ENCODE measurements around the gene HSD17B10.
"Not testable (repeated sequence)": the region's sequence is repeated elsewhere in the genome, so short reads cannot be mapped to it uniquely, and the experiment has no call there.

HSD17B10 gene

DNA sequence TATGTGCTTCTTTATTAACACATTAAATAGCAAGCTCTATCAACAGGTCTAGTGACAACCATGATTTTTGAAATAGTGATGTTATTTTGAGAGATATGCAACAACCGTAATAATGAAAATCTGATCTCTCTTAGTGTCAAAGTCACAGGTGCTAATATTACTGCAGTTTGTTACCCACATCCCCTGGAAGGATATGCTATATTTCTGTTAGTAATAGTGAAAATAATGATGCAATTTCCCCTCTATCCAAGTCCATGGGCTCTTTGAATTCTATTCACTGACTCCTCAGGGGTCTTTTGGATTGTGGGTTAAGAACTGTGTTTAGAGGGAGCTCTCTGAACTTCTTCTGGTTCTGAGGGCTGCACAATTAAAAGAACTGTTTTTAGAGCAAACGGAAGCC lies 3.0 kb upstream of the HSD17B10 start:
- DNase-seq (ENCODE audit: low read depth, low spot score) = no peak

- no peak for DNase-seq (ENCODE audit: low read depth, low spot score)
Observed at GRCh38 chrX:53435997-53436396, 1.8 kb upstream of the HSD17B10 start.

DNA sequence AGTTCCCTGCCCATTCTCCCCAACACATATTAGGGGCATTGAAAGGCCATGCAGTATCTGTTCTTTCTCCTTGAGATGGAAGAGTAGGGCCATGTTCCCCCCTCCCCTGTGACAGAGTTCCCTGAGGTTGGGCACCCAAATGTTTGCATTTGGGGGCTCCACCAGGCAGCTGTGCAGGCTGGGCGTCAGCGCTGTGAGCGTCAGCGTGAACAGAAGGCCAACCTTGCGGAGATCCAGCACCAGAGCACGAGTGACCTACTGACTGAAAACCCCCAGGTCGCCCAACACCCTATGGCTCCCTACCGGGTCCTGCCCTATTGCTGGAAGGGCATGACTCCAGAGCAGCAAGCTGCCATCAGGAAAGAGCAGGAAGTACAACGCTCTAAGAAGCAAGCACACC lies 3.9 kb downstream of the HSD17B10 start:
- DNase-seq (ENCODE audit: low read depth, low spot score) = no peak

- no peak for DNase-seq (ENCODE audit: low read depth, low spot score)
Observed at GRCh38 chrX:53429755-53430154, 4.4 kb downstream of the HSD17B10 start.

- DNase-seq (ENCODE audit: low read depth, low spot score) = no peak
Observed at GRCh38 chrX:53422861-53423306, 11.3 kb downstream of the HSD17B10 start, which contains the start of gene RIBC1. RIBC1 (plus strand) TSS chrX:53422873; CDS start chrX:53426277, 3,404 bp downstream.

DNA sequence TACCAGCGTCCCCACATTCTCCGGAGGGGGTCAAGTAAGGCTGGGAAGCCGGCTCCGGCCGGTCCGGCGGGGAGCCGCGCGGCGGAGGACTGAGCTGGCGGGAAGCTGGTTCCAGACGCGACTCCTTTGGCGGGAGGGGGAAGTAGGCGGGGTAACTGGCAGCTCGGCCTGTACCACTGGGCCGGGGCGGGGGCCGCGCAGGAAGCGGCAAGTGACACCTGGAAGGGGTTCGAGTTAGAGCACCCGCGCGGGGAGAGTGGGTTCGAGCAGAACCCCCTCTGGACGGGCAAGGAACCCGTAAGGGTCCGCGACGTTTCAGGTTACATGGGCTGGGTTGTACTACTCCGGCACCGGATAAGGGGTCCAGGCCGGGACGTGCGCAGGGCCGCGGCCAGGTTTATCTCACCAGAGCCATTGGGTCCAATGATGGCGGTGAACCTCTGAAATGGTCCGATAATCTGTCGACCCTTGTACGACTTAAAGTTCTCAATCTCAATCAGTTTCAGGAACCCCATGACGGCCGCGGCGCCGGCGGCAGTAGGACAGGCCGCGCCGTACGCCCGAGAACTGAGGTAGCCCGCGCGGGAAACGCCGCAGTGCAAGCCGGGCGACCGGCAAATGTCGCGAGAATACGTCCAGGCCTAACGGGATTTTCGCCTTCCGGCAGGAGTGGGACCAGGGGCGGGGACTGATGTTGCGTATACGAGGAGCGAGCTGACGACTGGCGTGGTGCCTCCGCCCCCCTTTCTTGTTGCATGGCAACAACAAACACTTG lies 11.9 kb downstream of the HSD17B10 start, which contains the start of gene SMC1A:
Gene SMC1A, minus strand, starts transcription at position 569 of the 775 bp plus-strand sequence. Its CDS starts 54 bp downstream, at position 515.
- peak; percentile 95 for DNase-seq (ENCODE audit: low read depth, low spot score)

GRCh38 chrX:53421772-53422085 lies 12.4 kb downstream of the HSD17B10 start:
- DNase-seq (ENCODE audit: low read depth, low spot score) = no peak

- DNase-seq (ENCODE audit: low read depth, low spot score) = no peak
Observed at GRCh38 chrX:53421125-53421524, 13.0 kb downstream of the HSD17B10 start.

DNA sequence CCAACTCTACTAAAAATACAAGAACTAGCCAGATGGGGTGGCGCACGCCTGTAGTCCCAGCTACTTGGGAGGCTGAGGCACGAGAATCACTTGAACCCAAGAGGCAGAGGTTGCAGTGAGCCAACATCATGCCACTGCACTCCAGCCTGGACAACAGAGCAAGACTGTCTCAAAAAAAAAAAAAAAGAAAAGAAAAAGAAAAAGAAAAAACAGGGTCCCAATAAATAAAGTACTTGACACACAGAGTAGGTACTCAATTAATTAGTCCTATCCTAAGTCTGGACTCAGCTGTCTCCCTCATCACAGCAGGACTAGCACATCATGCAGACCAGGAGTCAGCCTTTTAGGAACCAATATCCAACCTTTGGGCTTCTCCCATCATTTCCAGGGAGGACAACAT lies 13.8 kb downstream of the HSD17B10 start:
- DNase-seq (ENCODE audit: low read depth, low spot score) = not testable (repeated sequence)

DNA sequence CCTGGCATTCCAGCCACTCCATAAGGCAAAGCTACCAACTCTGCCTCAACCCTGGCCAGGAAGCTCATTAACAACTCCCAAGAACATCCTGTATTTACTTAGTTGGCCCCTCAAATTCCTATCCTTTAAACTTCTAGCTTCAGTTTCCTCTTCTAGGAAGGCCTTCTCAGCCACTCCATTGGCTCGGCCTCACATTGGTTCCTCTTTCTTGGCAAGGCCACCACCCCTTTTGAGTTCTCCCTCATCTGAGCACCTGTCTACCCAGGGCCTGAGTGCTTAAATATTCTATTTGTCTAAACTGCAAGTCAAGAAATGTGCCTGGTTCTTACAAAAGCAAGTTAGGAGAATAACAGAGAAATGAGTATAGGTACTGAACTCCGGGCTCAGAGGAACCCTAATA lies 21.7 kb downstream of the HSD17B10 start:
- DNase-seq (ENCODE audit: low read depth, low spot score) = no peak

DNA sequence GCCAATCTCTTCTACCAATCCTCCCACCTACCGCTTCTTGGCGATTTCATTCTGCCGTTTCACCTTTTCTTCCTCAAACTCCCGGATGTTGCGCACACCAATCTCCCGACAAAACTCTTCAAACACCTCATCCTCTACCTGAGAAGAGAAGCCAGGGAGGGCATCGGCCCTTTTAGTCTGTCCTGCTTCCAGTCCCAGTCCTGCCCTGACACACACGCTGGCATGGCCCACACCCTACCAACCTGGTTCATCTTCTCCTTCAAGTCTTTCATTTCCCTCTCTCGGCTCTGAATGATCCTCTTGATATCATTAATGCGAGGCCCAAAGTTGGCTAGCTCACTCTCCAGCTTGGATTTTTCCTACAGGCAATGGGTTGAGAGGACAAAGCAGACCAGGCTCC lies 30.6 kb downstream of the HSD17B10 start:
- DNase-seq (ENCODE audit: low read depth, low spot score) = no peak

- no peak for DNase-seq (ENCODE audit: low read depth, low spot score)
Observed at GRCh38 chrX:53398216-53398615, 36.0 kb downstream of the HSD17B10 start.

DNA sequence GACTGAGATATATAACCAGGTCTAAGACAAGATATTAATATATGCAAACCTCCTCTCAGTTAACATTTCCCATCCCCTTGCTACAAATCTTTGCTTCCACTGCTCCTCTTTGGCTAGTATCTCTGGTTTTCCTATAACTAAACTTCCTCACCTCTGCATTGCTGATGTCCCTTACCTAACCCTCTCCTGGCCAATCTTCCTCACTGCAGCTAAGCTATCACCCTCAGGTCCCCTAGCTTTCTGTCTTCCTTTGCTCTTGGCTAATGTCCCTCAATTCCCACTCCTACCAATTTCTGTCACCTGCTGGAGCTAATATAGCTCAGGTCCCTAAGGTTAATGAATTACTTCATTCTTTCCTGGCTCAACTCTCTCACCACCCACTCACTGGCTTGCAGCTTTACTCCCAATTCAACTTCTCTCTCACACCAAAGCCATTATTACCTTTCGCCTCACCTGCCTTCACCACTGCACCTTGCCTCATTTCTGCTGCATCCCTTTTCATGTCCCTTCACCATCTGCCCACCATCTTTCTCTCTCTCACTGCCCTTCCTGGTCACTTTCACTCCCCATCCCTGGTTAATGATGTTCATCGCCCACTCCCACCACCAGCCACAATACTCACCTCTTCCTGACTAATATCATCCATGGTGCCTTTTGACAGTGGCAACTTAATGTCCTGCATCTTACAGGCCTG lies 38.4 kb downstream of the HSD17B10 start:
- DNase-seq (ENCODE audit: low read depth, low spot score) = no peak

- no peak for DNase-seq (ENCODE audit: low read depth, low spot score)
Observed at GRCh38 chrX:53383376-53384076, 50.6 kb downstream of the HSD17B10 start.
